Keratinocyte (primary cell): Measurements from ENCODE around the gene GKN1.

Experiments used
- CTCF ChIP-seq, 3 experiments: IDR thresholded peaks in 1 of 3; conservative IDR thresholded peaks in 1 of 3; optimal IDR thresholded peaks in 1 of 3; 2 replicates in 2 of 3; 3 replicates in 1 of 3; pipeline versions ENCODE3 to v1.5.1; 2011; ENCODE audit warnings: low read length in 3 of 3, mild to moderate bottlenecking in 3 of 3, moderate library complexity in 2 of 3, control low read depth in 1 of 3, inconsistent platforms in 1 of 3; ENCODE audit not compliant: insufficient read depth in 2 of 3; ENCODE audit errors: extremely low read depth in 1 of 3
- EZH2 ChIP-seq: IDR thresholded peaks from one replicate; pipeline ENCODE4 v1.6.1; 2012; ENCODE audit warnings: inconsistent platforms, mild to moderate bottlenecking, low read length, moderate library complexity

- TF ChIP-seq CTCF (optimal IDR thresholded peaks at IDR 0.05 in 1 of 3, IDR thresholded peaks at IDR 0.05 in 1 of 3, conservative IDR thresholded peaks at IDR 0.05 in 1 of 3; ENCODE audit: extremely low read depth in 1 of 3, insufficient read depth in 2 of 3, low read length in 3 of 3): no peak
- TF ChIP-seq EZH2: no peak
Observed at GRCh38 chr2:68936889-68937288, 37.5 kb upstream of the GKN1 start.
